HCT116 (cell line): Measurements from ENCODE around the gene CELF1.

Source experiments
- CTCF ChIP-seq, 3 experiments: fragments of 200-600 bp in 1 of 3; sonication (generic) in 1 of 3; IDR thresholded peaks in 2 of 3; conservative IDR thresholded peaks in 1 of 3; 2 replicates each; pipeline ENCODE4 v1.5.1; 2012 to 2017; ENCODE audit warnings: low read depth in 2 of 3, low read length in 2 of 3, antibody characterized with exemption in 1 of 3, borderline replicate concordance in 1 of 3, control low read depth in 1 of 3, mild to moderate bottlenecking in 1 of 3, mixed read lengths in 1 of 3, mixed run types in 1 of 3, moderate library complexity in 1 of 3; ENCODE audit not compliant: insufficient read depth in 1 of 3
- EGR1 ChIP-seq: IDR thresholded peaks from 2 replicates; pipeline ENCODE4 v1.6.1; 2012; ENCODE audit warnings: low read depth
- EZH2 ChIP-seq: fragments of 200-600 bp; sonication (generic); IDR thresholded peaks from 2 replicates; pipeline ENCODE4 v1.6.1; 2017; ENCODE audit warnings: antibody characterized with exemption, mixed run types
- POLR2A ChIP-seq: IDR thresholded peaks from 2 replicates; pipeline ENCODE4 v1.7.0; 2011; ENCODE audit warnings: borderline replicate concordance; ENCODE audit not compliant: insufficient read depth, insufficient read length; ENCODE audit errors: extremely low read depth

DNA sequence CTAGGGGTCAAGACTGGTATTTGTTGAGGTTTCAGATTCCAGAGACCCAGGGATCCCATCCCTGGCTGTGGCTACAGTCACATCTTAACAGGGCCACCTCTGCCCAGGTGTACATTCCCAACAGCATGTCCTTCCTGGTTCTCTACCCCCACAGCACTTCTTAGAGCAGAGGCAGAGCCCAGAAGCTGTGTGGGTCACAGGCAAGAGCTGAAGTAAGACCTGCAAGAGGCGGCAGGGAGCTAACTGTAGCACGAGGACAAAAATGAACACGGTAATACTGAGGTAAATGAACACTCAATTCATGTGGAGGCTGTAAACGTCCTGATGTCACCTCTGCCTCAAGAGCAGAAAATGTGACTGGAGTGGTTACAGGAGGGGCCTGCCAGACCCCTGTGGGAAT is 82.3 kb downstream of the CELF1 start:
- no peak for TF ChIP-seq POLR2A
- TF ChIP-seq CTCF (IDR thresholded peaks at IDR 0.05 in 2 of 3, conservative IDR thresholded peaks at IDR 0.05 in 1 of 3; ENCODE audit: borderline replicate concordance in 1 of 3, insufficient read depth in 1 of 3, low read depth in 2 of 3, low read length in 2 of 3): no peak
- no peak for TF ChIP-seq EGR1
- no peak for TF ChIP-seq EZH2
